ENCODE data around the gene CDC34.
A peak's percentile ranks its signal among the peaks of the same experiment; 100 is the strongest.

The CDC34 gene, protein sequence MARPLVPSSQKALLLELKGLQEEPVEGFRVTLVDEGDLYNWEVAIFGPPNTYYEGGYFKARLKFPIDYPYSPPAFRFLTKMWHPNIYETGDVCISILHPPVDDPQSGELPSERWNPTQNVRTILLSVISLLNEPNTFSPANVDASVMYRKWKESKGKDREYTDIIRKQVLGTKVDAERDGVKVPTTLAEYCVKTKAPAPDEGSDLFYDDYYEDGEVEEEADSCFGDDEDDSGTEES

GRCh38 chr19:531753-532560 lies at the start of gene CDC34:
Gene CDC34 (plus strand): TSS chr19:531760. CDS start chr19:531932, 172 bp downstream.
- Histone ChIP-seq H3K4me1 (ENCODE audit: control insufficient read depth, low read length) (peaks cover 17% of the 10 kb centered on the region), H3K9me3 (ENCODE audit: control insufficient read depth, insufficient read depth, low read length) (no peaks in the 10 kb centered on the region), H3K27ac (ENCODE audit: low read depth, low read length) (peak within 1 kb of the TSS; percentile 60)

DNA sequence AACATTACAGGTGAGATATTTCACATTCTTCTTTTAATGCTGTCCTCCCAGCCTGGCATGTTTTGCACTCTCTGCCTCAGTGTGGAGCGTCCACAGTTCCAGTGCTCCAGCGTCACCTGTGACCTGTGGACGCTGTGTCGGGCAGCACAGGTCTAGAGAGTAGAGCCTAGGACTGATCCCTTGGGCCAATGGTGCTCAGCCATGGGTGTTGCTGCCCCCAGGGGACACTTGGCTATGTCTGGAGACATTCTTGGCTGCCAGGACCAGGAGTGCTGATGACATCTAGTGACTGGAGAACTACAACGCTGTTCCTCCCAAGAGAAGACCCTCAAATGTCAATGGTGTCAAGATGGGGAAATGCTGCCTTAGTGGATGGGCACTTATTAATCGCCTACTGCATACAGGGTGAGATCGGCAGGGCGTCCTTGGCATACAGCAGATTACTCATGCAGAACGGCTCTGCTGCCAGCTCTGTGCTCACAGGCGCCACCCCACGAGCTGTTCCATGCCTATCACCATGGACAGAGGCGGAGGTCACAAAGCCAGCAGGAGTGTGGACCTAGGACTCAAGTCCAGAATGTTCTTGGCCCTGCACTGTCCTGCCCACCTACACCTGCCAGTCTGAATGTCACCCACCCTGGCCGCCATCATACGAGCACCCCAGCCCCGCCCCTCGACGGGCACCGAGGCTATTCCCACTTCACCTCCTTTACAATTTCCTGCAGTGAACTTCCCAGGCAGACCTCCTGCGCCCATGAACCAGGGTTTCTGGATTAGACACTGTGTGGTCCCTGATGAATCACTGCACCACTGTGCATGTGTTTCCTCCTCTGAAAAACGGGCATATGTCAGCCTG lies 49.1 kb upstream of the CDC34 start:
- H3K79me2 ChIP-seq (ENCODE audit: control insufficient read depth, low read length) = no peaks in the 10 kb centered on the region
- H3K4me1 ChIP-seq (ENCODE audit: control insufficient read depth, low read length) = 0 out of 2 replicates have a peak, but pooled peaks cover under 1% of the 10 kb centered on the region
- H3K9me2 ChIP-seq (replicated peaks; ENCODE audit: control insufficient read depth, low read length) = no peaks in the 10 kb centered on the region
- no peak for TF ChIP-seq EZH2phosphoT487 (IDR thresholded peaks at IDR 0.05; ENCODE audit: borderline replicate concordance, low read length)
- TF ChIP-seq CTCF (IDR thresholded peaks at IDR 0.05; ENCODE audit: low read depth, low read length, poor library complexity, severe bottlenecking) = no peak
- H3K27ac ChIP-seq (ENCODE audit: low read depth, low read length) = no peak overlapping the region
- H4K20me1 ChIP-seq (ENCODE audit: control insufficient read depth, insufficient read depth, low read depth, low read length) = no peaks in the 10 kb centered on the region
- peaks cover 30% of the 10 kb centered on the region for H3K9me3 ChIP-seq (ENCODE audit: control insufficient read depth, insufficient read depth, low read length)
- peaks cover 21% of the 10 kb centered on the region for H3F3A ChIP-seq (ENCODE audit: control insufficient read depth, insufficient read depth)
- H3K4me2 ChIP-seq (ENCODE audit: low read length) = no peak overlapping the region
- no peak overlapping the region for H3K4me3 ChIP-seq (ENCODE audit: low read length)
- H3K36me3 ChIP-seq (ENCODE audit: control insufficient read depth, low read length) = no peaks in the 10 kb centered on the region
- no peaks in the 10 kb centered on the region for H3K27me3 ChIP-seq (ENCODE audit: control insufficient read depth, low read length)

More at GRCh38 chr19:531753-532560, at the start of gene CDC34:
- Histone ChIP-seq H3K4me3 (ENCODE audit: low read length) (peak within 1 kb of the TSS; percentile 82), H4K20me1 (ENCODE audit: control insufficient read depth, insufficient read depth, low read depth, low read length) (peaks cover 8% of the 10 kb centered on the region), H3K9me2 (replicated peaks; ENCODE audit: control insufficient read depth, low read length) (no peaks in the 10 kb centered on the region), H3K36me3 (ENCODE audit: control insufficient read depth, low read length) (peaks cover 21% of the 10 kb centered on the region; the same call in 1 of the 2 replicates), H3K27me3 (ENCODE audit: control insufficient read depth, low read length) (no peaks in the 10 kb centered on the region), H3K4me2 (ENCODE audit: low read length) (peak within 1 kb of the TSS; percentile 85), H3F3A (ENCODE audit: control insufficient read depth, insufficient read depth) (no peaks in the 10 kb centered on the region), H3K79me2 (ENCODE audit: control insufficient read depth, low read length) (peaks cover 38% of the 10 kb centered on the region)
- TF ChIP-seq EZH2phosphoT487 (IDR thresholded peaks at IDR 0.05; ENCODE audit: borderline replicate concordance, low read length) (no peak), CTCF (IDR thresholded peaks at IDR 0.05; ENCODE audit: low read depth, low read length, poor library complexity, severe bottlenecking) (no peak)

DNA sequence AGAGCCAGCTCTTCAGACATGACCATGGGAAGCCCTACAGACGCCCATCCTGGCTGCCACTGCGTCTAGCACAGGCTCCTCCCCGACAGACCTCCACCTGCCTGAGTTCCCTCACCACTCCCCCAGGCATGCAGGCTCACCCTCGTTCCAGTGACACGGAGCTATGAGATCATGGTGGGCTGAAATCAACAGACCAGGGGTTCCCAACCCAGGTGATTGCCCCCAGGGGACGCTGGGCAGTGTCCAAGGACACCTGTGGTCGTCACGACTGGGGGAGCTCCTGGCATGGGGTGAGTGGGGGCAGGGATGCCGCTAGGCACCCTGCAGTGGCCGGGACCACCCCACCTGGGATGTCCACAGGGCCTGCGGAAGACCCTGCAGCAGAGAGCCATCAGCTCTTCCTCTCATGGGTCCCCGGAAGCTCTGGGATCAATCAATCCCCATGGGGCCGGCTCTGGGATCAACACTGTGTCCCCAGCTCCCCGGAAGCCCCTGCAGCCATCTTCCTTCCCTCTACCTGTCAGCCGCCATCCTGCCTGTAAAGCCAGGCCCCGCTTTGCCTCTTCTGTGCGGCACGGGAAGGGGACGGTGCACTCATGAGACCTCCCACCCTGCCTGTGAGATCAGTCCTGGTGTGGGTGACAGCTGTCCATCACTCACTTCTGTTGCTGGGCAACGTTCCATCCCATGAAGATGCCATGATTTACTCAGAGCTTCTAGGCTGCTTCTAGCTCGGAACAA lies 48.1 kb upstream of the CDC34 start:
- Histone ChIP-seq H3K27me3 (ENCODE audit: control insufficient read depth, low read length) (no peaks in the 10 kb centered on the region), H3K9me2 (replicated peaks; ENCODE audit: control insufficient read depth, low read length) (no peaks in the 10 kb centered on the region), H4K20me1 (ENCODE audit: control insufficient read depth, insufficient read depth, low read depth, low read length) (no peaks in the 10 kb centered on the region), H3K27ac (ENCODE audit: low read depth, low read length) (no peak overlapping the region), H3K79me2 (ENCODE audit: control insufficient read depth, low read length) (peaks cover 3% of the 10 kb centered on the region; the same call in 1 of the 2 replicates), H3K4me3 (ENCODE audit: low read length) (no peak overlapping the region), H3K4me2 (ENCODE audit: low read length) (no peak overlapping the region), H3K4me1 (ENCODE audit: control insufficient read depth, low read length) (peaks cover 7% of the 10 kb centered on the region), H3F3A (ENCODE audit: control insufficient read depth, insufficient read depth) (peaks cover 24% of the 10 kb centered on the region), H3K9me3 (ENCODE audit: control insufficient read depth, insufficient read depth, low read length) (peaks cover 33% of the 10 kb centered on the region), H3K36me3 (ENCODE audit: control insufficient read depth, low read length) (peaks cover under 1% of the 10 kb centered on the region; the same call in 1 of the 2 replicates)
- TF ChIP-seq EZH2phosphoT487 (IDR thresholded peaks at IDR 0.05; ENCODE audit: borderline replicate concordance, low read length) = no peak
- no peak for TF ChIP-seq CTCF (IDR thresholded peaks at IDR 0.05; ENCODE audit: low read depth, low read length, poor library complexity, severe bottlenecking)
